ENCODE results near the gene SF3B3. TPM values are rescaled to one million over a fixed set of nuclear protein-coding genes. Genes with fewer than 3 reads are reported as not detected.

SF3B3 gene
- total and polyA plus RNA-seq, 7 donors, result 23.8 to 98.5 (median 58.1) TPM

DNA sequence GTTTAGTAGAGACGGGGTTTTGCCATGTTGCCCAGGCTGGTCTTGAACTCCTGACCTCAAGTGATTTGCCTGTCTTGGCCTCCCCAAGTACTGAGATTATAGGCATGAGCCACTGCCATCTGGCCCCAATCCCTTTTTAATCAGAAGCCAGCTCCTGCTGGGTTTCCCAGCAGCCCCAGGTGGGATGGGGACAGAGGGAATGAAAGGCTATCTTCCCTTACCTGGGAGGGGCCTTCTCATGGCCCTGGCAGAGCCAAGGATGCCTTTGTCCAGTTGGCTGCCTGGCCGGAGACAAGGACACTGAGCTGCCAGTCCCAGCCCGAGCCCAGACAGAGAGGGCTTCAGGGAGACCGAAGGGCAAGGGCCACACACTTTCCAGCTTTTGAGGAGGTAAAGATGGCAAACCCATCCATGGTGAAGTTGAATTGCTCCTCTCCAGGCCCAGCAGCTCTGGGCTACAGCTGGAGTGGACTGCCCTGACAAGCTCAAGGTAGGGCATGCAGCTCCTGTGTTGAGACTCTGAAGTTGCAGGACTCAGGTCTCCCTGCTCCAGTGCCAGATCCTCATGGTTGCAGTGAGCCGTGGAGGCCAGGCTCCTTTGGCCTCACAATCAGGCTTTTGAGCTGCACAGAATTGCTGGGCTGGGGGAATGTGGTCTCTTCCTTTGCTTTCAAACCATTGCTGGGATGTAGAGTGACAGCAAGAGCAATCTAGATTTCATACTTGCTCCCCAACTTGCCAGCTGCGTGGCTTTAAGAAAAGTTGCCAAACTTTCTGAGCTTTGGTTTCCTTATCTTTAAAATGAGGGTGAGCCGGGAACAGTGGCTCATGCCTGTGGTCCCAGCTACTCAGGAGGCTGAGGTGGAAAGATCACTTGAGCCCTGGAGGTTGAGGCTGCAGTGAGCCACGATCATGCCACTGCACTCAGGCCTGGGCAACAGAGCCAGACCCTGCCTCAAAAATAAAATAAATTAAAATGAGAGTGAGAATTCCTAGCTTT lies 78.3 kb downstream of the SF3B3 start:
- H3K9me3 ChIP-seq, result no peaks in the 10 kb centered on the region
- intact Hi-C loops (cut with DNase I), result no loop called here
- TF ChIP-seq POLR2A (IDR thresholded peaks at IDR 0.05) (no peak), EP300 (IDR thresholded peaks at IDR 0.05) (no peak), POLR2AphosphoS5 (IDR thresholded peaks at IDR 0.05) (no peak)
- TF ChIP-seq, protein P1, sequence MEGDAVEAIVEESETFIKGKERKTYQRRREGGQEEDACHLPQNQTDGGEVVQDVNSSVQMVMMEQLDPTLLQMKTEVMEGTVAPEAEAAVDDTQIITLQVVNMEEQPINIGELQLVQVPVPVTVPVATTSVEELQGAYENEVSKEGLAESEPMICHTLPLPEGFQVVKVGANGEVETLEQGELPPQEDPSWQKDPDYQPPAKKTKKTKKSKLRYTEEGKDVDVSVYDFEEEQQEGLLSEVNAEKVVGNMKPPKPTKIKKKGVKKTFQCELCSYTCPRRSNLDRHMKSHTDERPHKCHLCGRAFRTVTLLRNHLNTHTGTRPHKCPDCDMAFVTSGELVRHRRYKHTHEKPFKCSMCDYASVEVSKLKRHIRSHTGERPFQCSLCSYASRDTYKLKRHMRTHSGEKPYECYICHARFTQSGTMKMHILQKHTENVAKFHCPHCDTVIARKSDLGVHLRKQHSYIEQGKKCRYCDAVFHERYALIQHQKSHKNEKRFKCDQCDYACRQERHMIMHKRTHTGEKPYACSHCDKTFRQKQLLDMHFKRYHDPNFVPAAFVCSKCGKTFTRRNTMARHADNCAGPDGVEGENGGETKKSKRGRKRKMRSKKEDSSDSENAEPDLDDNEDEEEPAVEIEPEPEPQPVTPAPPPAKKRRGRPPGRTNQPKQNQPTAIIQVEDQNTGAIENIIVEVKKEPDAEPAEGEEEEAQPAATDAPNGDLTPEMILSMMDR (IDR thresholded peaks at IDR 0.05), result no peak
- no peak overlapping the region for H3K4me3 ChIP-seq
- 69 to 79% methylated on average over 8 of the region's 8 CpGs for WGBS, 2 donors
- H3K4me1 ChIP-seq, result no peaks in the 10 kb centered on the region
- no peaks in the 10 kb centered on the region for H3K36me3 ChIP-seq
- no peaks in the 10 kb centered on the region for H3K27me3 ChIP-seq
- no peak for DNase-seq
- no peak overlapping the region for H3K27ac ChIP-seq

GRCh38 chr16:70602831-70603230 lies 79.2 kb downstream of the SF3B3 start:
- no peak for DNase-seq
- Histone ChIP-seq H3K27ac (no peak overlapping the region), H3K36me3 (no peaks in the 10 kb centered on the region), H3K4me3 (no peak overlapping the region), H3K27me3 (no peaks in the 10 kb centered on the region), H3K9me3 (no peaks in the 10 kb centered on the region), H3K4me1 (no peaks in the 10 kb centered on the region)
- WGBS, 2 donors, result 76 to 86% methylated on average over 8 of the region's 8 CpGs
- TF ChIP-seq EP300 (IDR thresholded peaks at IDR 0.05) (no peak), POLR2AphosphoS5 (IDR thresholded peaks at IDR 0.05) (no peak), POLR2A (IDR thresholded peaks at IDR 0.05) (no peak)
- TF ChIP-seq, protein P1 (IDR thresholded peaks at IDR 0.05), result no peak
- intact Hi-C loops (cut with DNase I), result no loop called here

DNA sequence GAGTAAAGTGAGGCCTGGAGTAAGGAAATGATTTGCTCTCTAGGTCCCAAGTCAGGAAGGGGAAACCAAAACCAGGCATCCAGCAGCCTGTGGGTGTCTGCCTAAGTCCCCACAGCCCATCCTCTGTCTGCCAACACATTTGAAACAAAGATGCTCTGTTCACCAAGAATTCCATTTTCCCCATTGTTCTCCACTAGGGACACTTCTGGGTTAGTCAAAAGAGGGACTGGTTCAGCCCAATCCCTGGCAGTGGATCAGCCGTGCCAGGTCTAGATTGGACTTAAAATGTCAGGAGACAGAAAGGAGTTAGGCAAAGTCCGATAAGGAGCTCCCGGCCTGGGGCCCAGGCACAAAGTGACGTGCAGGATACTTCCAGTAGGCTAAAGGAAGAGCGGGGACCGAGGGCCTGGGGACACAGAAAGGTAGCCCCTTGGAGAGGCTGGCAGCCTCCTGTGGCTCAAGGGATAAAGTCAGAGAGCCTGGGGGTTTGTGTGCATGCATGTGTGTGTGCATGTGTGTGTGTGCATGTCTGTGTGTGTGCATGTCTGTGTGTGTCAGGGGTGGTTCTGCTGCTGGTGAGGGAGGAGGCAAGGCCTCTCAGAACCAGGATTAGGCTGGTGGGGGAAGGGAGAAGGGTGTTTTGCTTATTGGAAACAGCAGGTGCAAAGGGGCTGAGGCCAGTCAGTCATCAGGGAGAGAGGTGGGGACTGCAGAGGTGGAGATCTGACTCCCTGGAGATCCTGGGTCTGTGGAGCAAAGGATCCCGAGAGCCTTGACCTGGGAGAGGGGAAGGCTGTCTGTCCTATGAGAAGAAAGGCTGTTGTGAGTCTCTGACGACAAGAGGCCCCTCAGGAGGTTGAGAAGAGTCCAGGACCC lies 81.0 kb downstream of the SF3B3 start:
- DNase-seq, result no peak
- Histone ChIP-seq H3K4me1 (no peaks in the 10 kb centered on the region), H3K9me3 (no peaks in the 10 kb centered on the region), H3K27me3 (no peaks in the 10 kb centered on the region), H3K27ac (no peak overlapping the region), H3K4me3 (no peak overlapping the region), H3K36me3 (no peaks in the 10 kb centered on the region)
- intact Hi-C loops (cut with DNase I), result no loop called here
- 86 to 88% methylated on average over 8 of the region's 8 CpGs for WGBS, 2 donors
- TF ChIP-seq, protein P1 (IDR thresholded peaks at IDR 0.05), result no peak
- no peak for TF ChIP-seq EP300 (IDR thresholded peaks at IDR 0.05)
- TF ChIP-seq POLR2A (IDR thresholded peaks at IDR 0.05), result no peak
- no peak for TF ChIP-seq POLR2AphosphoS5 (IDR thresholded peaks at IDR 0.05)

GRCh38 chr16:70605283-70605657 lies 81.7 kb downstream of the SF3B3 start:
- no peak for TF ChIP-seq POLR2AphosphoS5 (IDR thresholded peaks at IDR 0.05)
- no peak for TF ChIP-seq EP300 (IDR thresholded peaks at IDR 0.05)
- TF ChIP-seq, protein P1 (IDR thresholded peaks at IDR 0.05), result no peak
- no peak for TF ChIP-seq POLR2A (IDR thresholded peaks at IDR 0.05)
- Histone ChIP-seq H3K9me3 (no peaks in the 10 kb centered on the region), H3K27ac (no peak overlapping the region), H3K27me3 (no peaks in the 10 kb centered on the region), H3K4me3 (no peak overlapping the region), H3K4me1 (no peaks in the 10 kb centered on the region), H3K36me3 (no peaks in the 10 kb centered on the region)
- WGBS, 2 donors, result 81 to 90% methylated on average over 1 of the region's 1 CpG
- intact Hi-C loops (cut with DNase I), result no loop called here
- no peak for DNase-seq
